HK-2 (cell line): ENCODE measurements around the gene SUGP2.

Source experiments
- DNase-seq: peaks from one replicate; pipeline ENCODE4 v3.0.0-alpha.2; 2018; ENCODE audit not compliant: unreplicated experiment

The SUGP2 gene

DNA sequence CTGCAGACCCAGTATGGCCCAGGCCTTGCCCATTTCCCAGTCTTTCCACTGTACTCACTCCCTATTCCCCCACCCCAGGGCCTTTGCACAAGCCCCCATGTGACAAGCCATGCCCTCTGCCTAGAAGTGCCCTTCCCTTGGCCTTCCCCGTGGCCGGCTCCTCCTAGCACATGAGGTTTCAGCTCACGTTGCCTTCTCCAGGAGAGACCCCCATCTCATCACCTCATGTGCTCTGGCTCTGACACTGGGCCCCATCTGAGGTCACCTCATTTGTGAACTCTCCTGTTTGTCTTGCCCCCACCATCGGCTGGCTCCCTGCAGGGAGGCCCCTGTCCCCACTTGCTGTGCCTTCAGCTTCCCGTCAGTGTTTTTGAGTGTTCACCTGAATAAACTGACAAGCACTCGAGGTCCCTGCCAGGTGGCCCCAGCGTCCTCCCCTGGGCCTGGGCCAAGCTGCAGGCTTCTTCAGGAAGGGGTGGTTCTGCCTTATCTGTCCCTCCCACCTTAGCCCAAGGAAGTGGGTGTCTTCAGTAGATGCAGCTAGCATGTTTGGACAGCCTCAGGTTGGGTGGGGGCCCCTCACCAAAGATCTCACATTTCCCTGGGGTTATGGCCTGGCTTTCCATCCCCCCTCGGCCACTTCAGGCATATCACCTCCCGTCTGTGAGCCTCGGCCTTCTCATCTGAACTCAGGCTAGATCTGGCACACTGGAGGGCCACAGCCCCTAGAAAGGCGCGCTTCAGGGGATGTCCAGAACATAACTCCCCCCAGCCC, 26.7 kb upstream of the SUGP2 start:
- DNase-seq = no peak

DNA sequence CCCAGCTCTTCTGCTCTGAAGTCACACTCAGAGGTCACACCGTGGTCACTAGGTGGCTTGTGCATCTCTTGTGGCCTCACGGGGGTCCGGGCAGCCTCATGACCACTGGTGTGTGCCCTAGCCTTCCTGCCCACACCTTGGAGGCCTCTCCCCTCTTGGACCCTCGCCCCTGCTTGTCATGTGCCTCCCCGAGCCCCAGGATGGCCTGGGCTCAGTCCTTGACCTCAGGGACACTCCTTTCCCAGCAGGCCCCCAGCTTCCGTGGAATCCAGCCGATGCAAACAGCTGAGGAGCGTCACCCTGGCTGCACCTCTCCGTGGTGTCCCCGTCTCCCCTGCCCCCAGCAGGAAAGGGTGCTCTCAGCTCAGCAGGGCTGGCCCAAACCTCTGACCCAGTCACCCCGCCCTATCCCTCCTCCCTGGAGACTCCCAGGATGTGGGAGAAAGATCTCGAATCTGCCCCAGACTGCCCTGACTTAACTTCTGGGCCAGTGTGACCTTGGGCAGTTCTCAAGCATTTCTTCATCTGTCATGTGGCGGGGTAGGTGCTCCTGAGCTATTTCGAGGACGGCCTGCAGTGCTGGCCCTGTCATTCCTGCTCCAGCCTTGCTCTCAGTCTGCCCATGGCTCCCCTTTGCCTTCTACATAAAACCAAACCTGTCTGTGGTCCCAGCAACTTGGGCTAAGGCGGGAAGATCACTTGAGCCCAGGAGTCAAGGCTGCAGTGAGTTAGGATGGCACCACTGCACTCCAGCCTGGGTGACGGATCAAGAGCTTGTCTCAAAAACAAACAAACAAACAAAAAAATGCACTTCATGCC, 25.9 kb upstream of the SUGP2 start:
- DNase-seq = no peak

DNA sequence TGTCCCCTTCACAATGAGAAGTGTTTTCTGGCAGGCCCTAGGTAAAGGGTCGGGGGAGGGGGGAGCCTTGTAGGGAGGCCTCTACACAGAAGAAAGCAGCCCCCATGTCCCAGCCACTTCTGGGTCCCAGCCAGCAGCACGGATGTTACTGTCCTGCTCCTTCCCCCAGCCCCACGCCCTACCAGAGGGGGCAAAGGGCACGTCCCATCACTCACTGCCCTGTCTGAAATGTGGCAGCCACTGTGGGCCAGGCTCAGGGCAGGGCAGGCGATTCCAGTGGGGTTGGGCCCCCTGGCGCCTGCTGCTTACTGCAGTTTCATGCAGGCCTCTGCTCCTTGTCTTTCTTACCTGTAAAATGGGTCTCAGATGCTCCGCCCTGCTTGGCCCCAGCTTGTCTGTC, 24.4 kb upstream of the SUGP2 start:
- no peak for DNase-seq

DNA sequence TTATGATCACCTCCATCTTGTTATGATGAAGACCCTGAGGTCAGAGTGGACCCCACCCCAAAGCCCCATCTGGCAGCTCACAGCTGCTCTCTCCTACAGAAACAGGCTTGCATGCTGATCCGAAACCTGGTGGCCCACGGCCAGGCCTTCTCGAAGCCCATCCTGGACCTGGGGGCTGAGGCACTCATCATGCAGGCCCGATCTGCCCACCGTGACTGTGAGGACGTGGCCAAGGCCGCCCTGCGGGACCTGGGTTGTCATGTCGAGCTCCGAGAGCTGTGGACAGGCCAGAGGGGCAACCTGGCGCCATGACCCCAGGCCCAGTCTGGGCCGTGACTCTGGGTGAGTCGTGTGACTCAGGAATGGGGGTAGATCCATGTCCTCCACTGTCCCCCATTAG, 24.0 kb upstream of the SUGP2 start:
- no peak for DNase-seq

DNA sequence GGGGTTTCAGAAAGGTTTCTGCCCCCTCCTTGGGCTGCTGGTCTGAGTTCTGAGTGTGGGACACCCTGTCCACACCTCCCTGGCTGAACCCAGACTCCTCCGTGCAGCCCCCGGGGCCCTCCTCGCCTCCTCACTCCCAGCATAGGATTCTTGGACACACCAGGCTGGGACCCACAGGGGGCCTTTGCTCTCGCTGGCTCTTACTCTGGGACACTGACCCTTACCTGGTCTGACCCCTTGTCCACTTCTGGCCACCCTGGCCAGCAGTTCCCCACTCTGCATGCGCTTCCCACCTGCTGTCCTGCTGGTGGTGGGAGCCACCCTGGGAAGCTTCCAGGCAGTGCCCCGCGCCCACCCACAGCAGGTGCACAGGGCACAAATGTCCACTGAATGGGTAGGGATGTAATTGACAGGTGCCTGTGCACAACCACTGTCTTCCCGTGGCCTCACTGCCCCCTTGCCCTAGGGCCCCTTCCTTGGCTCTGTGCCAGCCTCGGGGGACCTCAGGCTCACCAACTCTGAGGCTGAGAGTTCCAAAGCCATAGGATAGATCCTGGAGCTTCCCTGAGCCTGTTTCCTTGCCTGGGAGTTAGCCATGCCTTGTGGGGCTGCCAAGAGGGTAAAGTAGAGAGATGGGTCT, 23.4 kb upstream of the SUGP2 start:
- no peak for DNase-seq

DNA sequence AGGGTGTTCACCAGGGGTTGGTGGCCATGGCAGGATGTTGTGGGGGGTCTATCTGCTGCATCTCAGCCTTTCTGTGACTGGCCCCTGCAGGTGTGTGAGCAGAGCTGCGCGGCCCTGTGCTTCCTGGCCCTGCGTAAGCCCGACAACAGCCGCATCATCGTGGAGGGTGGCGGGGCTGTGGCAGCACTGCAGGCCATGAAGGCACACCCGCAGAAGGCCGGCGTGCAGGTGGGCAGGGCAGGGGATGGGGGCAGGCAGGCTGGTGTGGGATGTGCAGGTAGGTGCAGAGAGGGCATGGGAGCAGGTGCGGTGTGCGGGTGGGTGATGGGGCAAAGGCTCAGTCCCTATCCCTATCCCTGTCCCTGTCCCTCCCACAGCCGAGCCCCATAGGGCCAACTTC, 22.4 kb upstream of the SUGP2 start:
- DNase-seq = no peak

DNA sequence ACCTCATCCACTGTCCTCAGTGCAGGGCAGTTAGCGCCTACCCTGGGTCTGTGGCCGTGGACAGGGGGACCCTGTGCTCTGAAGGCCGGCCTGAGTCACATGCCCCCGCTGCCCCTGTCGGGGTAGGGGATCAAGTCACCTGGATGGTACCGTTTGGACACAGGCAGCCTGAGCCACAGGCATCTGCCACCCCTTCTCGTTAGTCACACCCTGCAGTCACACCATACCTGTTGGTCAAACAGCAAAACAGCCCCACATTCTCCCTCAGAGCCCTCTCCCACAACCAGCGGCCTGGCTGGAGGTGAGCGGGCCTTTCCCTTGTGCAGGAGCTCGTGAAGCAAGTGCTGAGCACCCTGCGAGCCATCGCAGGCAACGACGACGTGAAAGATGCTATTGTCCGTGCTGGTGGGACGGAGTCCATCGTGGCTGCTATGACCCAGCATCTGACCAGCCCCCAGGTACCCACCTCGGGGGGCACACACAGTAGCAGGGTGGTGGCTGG, 21.7 kb upstream of the SUGP2 start:
- DNase-seq = no peak

DNA sequence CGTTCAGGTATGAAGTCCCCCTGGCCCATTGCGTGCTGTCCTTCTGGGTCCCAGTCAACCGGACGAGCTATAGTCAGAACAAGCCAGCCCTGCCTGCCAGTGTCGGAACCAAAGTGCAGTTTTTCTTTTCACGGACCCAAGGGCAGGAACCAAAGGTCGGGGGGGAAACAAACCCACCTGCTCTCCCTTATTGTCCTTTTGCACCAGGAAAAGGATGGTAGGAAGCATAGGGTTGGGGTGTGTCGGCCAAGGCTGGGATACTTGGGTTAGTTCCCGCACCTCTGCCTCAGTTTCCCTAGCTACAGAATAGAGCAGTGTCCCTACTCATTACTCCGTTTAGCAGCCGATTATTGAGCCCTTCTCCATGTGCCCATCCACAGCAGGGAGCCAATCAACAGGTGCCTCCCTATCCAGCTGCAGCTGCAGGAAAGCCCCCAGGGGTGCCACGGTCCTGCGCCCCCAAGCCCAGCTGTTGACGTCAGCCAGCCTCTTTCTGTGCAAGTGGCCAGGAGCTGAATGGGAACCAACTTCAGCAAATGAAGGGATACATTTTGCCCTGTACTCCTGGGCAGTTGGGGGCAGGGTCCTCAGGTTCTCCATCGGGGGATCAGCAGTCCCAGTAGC, 21.1 kb upstream of the SUGP2 start:
- no peak for DNase-seq

DNA sequence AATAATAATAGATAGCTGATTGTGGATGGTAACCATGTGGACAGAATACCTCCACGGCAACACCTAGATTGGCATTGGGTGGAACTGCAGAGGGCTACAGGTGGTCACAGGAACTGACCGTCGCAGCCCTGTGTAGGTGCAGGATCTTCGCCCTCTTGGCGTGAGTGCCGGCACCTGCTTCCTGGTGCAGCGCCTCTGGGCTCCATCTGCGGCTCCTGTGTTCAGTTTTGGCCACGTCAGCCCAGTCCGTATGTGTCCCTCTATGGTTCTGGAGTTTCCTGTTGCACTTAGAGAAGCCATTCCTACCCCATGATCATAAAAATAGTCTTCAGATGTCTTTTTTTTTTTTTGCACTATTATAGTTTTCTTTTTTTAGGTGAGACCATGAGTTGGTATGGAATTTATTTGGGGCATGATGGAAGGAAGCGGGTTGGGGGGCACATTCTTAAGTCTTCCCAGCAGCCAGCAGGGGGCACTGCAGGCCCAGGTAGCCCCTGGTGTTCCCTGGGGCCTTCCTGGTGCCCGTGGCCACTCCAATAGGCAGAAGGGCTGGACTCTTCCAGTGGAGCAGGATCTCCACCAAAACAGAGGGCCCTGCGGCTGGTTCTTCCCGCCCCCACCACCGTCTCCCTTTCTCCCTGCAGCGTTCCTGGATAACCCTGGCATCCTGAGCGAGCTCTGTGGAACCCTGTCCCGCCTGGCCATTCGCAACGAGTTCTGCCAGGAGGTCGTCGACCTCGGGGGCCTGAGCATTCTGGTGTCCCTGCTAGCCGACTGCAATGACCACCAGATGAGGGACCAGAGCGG, 20.4 kb upstream of the SUGP2 start:
- DNase-seq = no peak

DNA sequence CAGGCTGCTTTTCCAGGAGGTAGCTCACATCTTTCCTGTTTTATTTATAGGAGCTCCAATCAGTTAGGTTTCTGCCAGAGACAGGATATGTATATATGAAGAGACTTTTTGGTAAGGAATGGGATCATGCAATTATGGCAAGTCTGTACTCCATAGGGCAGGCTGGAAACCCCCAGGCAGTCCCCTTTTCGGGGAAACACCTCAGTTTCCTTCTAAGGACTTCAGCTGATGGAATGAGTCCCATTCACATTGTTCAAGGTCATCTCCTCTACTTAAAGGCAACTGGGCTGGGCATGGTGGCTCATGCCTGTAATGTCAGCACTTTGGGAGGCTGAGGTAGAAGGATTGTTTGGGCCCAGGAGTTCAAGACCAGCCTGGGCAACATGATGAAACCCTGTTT, 19.6 kb upstream of the SUGP2 start:
- no peak for DNase-seq

DNA sequence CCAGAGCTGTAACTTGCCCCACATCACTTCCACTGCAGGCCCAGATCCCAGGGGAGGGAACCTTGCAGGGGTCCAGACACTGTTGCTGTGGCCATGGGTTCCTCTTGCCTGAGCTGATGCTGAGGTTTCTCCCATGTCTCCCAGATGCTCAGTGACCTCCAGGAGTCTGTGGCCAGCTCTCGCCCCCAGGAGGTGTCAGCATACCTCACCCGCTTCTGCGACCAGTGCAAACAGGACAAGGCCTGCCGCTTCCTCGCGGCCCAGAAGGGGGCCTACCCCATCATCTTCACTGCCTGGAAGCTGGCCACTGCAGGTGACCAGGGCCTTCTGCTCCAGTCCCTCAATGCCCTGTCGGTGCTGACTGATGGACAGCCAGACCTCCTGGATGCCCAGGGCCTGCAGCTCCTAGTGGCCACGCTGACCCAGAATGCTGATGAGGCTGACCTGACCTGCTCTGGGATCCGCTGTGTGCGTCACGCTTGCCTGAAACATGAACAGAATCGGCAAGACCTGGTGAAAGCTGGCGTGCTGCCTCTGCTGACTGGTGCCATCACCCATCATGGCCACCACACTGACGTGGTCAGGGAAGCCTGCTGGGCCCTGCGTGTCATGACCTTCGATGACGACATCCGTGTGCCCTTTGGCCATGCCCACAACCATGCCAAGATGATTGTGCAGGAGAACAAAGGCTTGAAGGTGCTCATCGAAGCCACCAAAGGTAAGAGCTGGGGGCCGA, 18.3 kb upstream of the SUGP2 start:
- DNase-seq = no peak

DNA sequence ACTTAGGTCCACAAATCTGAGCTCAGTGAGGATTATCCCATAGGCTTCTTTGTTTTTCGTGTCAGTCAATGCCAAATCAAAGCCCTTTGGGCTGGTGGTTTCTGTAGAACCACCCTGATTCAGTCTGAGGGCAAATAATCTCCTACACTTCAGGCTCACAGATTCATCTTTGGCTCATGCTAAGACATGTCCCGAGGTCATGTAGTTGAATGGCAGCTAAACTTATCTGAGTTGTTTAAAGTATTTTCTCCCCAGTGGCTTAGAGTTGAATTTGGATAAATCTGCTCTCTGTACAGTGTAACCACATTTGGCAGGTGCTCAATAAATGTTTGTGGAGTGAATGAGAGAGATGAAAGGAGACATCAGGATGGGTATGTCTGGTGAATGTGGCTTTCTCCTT, 17.4 kb upstream of the SUGP2 start:
- no peak for DNase-seq

DNA sequence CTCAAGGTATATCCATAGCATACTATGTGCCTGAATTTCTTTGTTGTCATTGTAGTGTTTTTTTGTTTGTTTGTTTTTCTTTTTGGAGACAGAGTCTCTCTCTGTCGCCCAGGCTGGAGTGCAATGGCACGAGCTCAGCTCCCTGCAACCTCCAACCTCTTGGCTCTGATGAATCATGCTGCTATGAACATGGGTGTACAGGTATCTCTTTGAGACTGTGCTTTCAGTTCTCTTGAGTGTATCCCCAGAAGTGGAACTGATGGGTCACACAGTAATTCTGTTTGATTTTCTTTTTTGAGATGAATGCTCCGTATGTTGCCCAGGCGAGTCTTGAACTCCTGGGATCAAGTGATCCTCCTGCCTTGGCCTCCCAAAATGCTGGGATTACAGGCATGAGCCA, 16.8 kb upstream of the SUGP2 start:
- no peak for DNase-seq

DNA sequence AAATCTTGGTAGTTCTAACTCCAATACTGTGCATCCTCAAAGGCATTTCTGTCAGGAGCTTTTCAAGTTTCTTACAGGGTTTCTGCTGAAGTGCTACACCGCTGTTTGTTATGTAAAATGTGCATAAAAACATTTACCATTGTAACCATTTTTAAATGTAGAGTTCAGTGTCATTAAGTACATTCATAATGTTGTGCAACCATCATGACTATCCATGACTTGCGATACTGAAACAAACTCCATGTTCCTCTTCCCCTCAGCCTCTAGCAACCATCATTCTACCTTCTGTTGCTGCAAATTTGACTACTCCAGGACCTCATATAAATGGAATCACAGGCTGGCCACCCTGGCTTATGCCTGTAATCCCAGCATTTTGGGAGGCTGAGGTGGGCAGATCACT, 16.1 kb upstream of the SUGP2 start:
- no peak for DNase-seq

DNA sequence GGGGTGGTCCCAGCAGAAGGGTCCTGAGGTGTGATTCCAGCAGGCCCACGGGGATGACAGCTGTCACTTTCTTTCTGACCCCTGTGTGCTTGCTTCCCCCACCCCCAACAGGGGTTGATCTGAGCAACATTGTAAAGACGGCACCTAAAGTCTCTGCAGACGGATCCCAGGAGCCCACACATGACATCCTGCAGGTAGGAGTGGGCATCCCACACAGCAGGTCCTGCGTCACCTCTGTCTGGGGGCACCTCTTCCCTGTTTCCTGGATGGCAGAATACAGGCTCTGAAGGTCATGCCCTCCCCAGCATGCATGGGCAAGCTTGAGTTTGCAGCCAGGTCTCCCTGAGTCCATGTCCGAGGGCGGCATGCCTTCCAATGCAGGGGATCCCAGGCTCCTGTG, 10.6 kb upstream of the SUGP2 start:
- DNase-seq = no peak

DNA sequence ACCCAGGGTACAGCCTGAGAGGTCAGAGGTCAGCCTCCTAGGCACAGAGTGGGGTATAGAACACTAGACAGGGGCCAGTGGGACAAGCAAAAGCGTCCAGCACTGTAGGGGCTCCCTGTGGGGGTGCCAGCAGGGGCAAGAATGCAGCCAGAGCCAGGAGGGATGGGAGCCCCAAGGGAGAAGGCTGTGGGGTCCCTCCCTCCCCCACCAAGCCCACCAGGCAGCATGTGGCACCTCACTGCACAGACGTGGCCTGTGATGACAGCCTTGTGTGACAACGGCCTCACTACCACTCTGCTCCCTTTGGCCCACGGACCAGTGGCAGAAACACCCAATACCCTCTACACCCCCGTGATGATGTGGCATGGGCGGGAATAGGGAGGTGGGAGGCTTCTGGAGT, 10.2 kb upstream of the SUGP2 start:
- no peak for DNase-seq

DNA sequence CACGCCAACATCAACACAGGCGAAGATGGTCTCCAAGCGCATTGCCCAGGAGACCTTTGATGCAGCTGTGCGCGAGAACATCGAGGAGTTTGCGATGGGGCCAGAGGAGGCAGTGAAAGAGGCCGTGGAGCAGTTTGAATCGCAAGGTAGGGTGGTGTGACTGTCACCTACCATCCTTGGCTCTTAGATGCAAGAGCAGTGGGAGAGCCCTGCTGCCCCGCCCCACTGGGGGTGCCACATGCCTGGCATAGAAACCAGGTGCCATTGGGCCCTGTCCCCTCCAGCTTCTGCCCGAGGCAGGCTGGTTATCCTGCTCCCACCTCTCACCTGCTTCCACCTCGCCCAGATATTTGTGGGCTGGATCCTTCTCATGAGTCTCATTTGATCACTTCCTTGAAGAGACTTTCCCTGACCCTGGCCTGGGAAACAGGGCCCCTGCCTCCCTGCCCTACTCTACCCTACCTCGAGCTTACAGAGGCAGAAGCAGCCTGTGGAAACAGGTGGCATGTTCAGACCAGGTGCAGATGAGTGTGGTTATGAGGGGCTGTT, 9.5 kb upstream of the SUGP2 start:
- no peak for DNase-seq

DNA sequence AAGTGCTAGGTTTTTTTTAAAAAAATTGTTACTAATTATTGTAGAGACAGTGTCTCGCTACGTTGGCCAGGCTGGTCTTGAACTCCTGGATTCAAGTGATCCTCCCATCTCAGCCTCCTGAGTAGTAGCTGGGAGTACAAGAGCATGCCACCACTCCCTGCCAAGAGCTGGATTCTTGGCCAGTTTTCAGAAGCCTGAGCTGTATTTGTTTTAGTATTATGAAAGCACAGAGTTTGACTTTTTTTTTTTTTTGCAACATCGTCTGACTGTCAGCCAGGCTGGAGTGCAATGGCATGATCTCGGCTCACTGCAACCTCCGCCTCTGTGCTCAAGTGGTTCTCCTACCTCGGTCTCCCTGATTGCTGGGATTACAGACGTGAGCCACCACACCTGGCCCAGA, 7.1 kb upstream of the SUGP2 start:
- no peak for DNase-seq

DNA sequence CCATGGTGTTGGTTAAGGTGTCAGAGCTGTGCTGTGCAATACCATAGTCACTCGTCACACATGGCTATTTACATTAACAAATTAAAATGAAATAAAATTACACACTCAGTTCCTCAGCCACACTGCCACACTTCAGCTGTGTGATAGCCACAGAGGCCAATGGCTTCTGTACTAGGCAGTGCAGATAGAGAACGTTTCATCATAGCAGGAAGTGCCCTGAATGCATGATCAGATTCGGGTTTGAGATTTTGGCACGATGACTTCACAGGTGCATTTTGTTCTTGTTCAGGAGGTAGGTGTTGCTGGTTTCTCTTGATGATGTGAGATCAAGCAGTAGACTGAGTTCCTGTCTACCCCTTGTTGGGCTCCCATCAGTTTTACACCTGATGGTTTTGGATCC, 6.6 kb upstream of the SUGP2 start:
- no peak for DNase-seq

DNA sequence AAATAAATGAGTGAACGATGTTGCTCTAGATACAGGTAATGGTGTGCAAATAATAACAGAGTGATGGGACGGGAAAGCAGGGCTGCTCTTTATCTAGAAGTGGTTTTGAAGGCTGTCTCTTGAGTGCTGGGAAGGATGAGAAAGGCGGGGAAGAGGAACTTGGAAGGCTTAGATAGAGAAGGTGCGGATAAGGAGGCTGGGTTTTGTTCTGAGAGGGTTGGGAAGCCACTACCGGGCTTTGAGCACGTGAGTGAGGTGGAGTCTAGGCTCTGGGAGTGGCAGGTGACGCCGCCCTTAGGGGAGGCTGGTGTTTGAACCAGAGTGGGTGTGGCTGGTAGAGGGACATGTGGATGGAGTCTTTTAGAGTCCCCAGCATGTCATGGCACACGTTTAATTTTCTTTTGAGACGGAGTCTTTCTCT, 897 bp upstream of the SUGP2 start:
- DNase-seq = peak; percentile 74

DNA sequence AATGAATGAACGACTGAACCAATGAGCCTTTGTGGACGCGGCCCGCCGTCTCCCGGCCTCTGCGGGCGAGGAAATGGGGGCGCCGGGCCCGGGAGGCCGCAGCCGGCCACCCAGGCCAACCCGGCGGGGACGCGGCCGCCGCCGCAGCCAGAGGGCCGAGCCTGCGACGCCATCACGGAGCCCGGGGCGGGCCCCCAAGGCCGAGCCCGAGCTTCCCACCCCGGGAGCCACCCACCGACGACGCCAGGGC, 216 bp downstream of the SUGP2 start:
- DNase-seq = no peak
